Bronchus fibroblast of lung (primary cell): ENCODE data around the gene RPUSD2. TPM values are rescaled to one million over a fixed set of nuclear protein-coding genes. Genes with fewer than 3 reads are reported as not detected.

ENCODE experiments used
- total RNA-seq: library from RNA; depleted of rRNA; stranded (reverse); fragments of >200 nt; gene quantifications from 2 replicates; pipeline ENCODE4 v1.2.3, GENCODE V29; 2015

RPUSD2 gene
- total RNA-seq = 10.9 and 13.2 TPM in 2 replicates

DNA sequence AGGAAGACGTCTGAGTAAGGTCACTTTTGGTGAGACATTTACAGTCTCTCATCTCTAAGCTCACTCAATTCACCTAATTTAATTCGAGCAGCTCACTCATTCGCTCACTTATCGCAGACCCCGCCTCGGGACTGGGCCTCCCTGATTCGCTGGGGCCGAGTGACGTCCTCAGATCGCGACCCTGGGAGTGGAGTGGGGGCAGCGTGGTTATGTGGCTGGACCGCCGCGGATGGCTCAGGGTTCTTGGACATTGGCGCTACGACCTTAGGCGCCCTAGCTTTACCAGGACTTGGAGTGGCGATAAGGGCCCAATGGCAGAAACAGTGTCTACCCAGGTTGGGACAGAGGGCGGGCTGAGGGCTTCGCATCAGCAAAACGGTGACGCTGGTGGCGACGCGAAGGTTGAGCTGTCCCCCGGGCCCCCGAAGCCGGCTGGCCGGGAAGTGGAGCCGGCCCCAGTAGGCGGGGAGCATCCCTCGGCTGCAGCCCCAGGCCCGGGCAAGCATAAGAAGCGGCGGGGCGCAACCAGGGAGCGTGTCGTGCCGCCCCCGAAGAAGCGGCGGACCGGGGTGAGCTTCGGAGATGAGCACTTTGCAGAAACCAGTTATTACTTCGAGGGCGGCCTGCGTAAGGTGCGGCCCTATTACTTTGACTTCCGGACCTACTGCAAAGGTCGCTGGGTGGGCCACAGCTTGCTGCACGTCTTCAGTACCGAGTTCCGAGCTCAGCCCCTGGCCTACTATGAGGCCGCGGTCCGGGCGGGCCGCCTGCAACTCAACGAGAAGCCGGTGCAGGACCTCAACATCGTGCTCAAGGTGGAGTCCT is at the start of gene RPUSD2:
Gene RPUSD2, plus strand, starts transcription at position 171 of the 825 bp plus-strand sequence. Its CDS starts 39 bp downstream, at position 210.

GRCh38 chr15:40564591-40565332 is 4.3 kb upstream of the RPUSD2 start, which contains the start of gene CCDC32:
Gene CCDC32, minus strand, starts transcription at chr15:40565042. Its CDS starts 2,027 bp downstream, at chr15:40563015.

GRCh38 chr15:40593588-40594428 is 24.7 kb downstream of the RPUSD2 start, which contains the start of gene KNL1:
Gene KNL1, plus strand, starts transcription at chr15:40594249. Its CDS starts 8,683 bp downstream, at chr15:40602932.

Other genes with a start within 250 kb of the RPUSD2 start
- 4.3 and 4.4 TPM in 2 replicates for gene INAFM2, start 245.6 kb upstream of the RPUSD2 start, total RNA-seq
- 2.1 and 4.2 TPM in 2 replicates for gene CCDC9B, start 228.4 kb upstream of the RPUSD2 start, total RNA-seq
- not detected in 2 replicates for gene PHGR1, start 218.3 kb upstream of the RPUSD2 start, total RNA-seq
- gene DISP2, start 211.1 kb upstream of the RPUSD2 start, total RNA-seq = 0.17 and 0.30 TPM in 2 replicates
- 77.2 and 82.8 TPM in 2 replicates for gene KNSTRN, start 186.6 kb upstream of the RPUSD2 start, total RNA-seq
- 37.0 and 42.4 TPM in 2 replicates for gene IVD, start 163.5 kb upstream of the RPUSD2 start, total RNA-seq
- 7.1 and 8.0 TPM in 2 replicates for gene BAHD1, start 128.3 kb upstream of the RPUSD2 start, total RNA-seq
- gene CHST14, start 98.3 kb upstream of the RPUSD2 start, total RNA-seq = 17.1 and 19.0 TPM in 2 replicates
- 18.1 and 20.5 TPM in 2 replicates for gene CCDC32, start 4.3 kb upstream of the RPUSD2 start, total RNA-seq
- 15.5 and 21.4 TPM in 2 replicates for gene KNL1, start 24.9 kb downstream of the RPUSD2 start, total RNA-seq
- gene RAD51, start 125.9 kb downstream of the RPUSD2 start, total RNA-seq = 12.9 and 14.1 TPM in 2 replicates
- gene RMDN3, start 186.0 kb downstream of the RPUSD2 start, total RNA-seq = 11.4 and 16.8 TPM in 2 replicates
- gene GCHFR, start 194.8 kb downstream of the RPUSD2 start, total RNA-seq = 4.2 and 4.8 TPM in 2 replicates
- not detected in 2 replicates for gene C15orf62, start 200.7 kb downstream of the RPUSD2 start, total RNA-seq
- 20.1 and 32.3 TPM in 2 replicates for gene ZFYVE19, start 237.8 kb downstream of the RPUSD2 start, total RNA-seq
- 33.9 and 60.5 TPM in 2 replicates for gene DNAJC17, start 238.2 kb downstream of the RPUSD2 start, total RNA-seq